Thymus (tissue), 11 donors: Measurements from ENCODE around the gene CCDC134. TPM values are rescaled to one million over a fixed set of nuclear protein-coding genes. Genes with fewer than 3 reads are reported as not detected.
A peak's percentile ranks its signal among the peaks of the same experiment; 100 is the strongest.
"Not testable (repeated sequence)": the region's sequence is repeated elsewhere in the genome, so short reads cannot be mapped to it uniquely, and the experiment has no call there.

Source experiments
- DNase-seq, 9 donors: peaks; one replicate each; pipeline ENCODE4 v3.0.0-alpha.2; 2013; ENCODE audit warnings: low spot score in 9 of 9, low read depth in 6 of 9, missing footprints in 1 of 9
- H3K27ac ChIP-seq, 2 donors: one replicate each; pipeline ENCODE4 v1.5.1; 2013; ENCODE audit warnings: control low read depth in 1 of 2, low read depth in 1 of 2, low read length in 1 of 2, mild to moderate bottlenecking in 1 of 2, moderate library complexity in 1 of 2
- H3K27me3 ChIP-seq, 2 donors: one replicate each; pipeline ENCODE4 v1.5.1; 2013; ENCODE audit warnings: low read length in 1 of 2; ENCODE audit not compliant: control insufficient read depth in 2 of 2, insufficient read depth in 1 of 2
- H3K36me3 ChIP-seq, 2 donors: one replicate each; pipeline ENCODE4 v1.5.1; 2013; ENCODE audit warnings: low read length in 1 of 2, mild to moderate bottlenecking in 1 of 2, moderate library complexity in 1 of 2; ENCODE audit not compliant: control insufficient read depth in 2 of 2, insufficient read depth in 2 of 2
- H3K4me1 ChIP-seq, 2 donors: one replicate each; pipeline ENCODE4 v1.5.1; 2013; ENCODE audit warnings: low read length in 2 of 2; ENCODE audit not compliant: control insufficient read depth in 2 of 2, insufficient read depth in 2 of 2
- H3K4me3 ChIP-seq, 2 donors: one replicate each; pipeline ENCODE4 v1.5.1; 2013; ENCODE audit warnings: low read length in 2 of 2, control low read depth in 1 of 2, mild to moderate bottlenecking in 1 of 2
- H3K9me3 ChIP-seq, 2 donors: one replicate each; pipeline ENCODE4 v1.5.1; 2013; ENCODE audit warnings: low read length in 1 of 2, mild to moderate bottlenecking in 1 of 2; ENCODE audit not compliant: control insufficient read depth in 2 of 2, insufficient read depth in 1 of 2
- WGBS: extraction: QIAGEN DNeasy Blood & Tissue Kit; methylation state at CpG from one replicate; pipeline ENCODE4 v1.1.7; 2013; 5-methylcytosine and 5-hydroxymethylcytosine counted together
- polyA plus RNA-seq: library from polyadenylated mRNA; stranded (reverse); fragments of 200-250 nt; gene quantifications from one replicate; pipeline ENCODE4 v1.2.3, GENCODE V29; 2013
- total RNA-seq: library from RNA; stranded (reverse); fragments of 120-200 nt; gene quantifications from one replicate; pipeline ENCODE4 v1.2.4, GENCODE V29; 2013
- donor health status: healthy.

The CCDC134 gene
- total and polyA plus RNA-seq, 2 donors: 1.6 to 14.4 TPM

DNA sequence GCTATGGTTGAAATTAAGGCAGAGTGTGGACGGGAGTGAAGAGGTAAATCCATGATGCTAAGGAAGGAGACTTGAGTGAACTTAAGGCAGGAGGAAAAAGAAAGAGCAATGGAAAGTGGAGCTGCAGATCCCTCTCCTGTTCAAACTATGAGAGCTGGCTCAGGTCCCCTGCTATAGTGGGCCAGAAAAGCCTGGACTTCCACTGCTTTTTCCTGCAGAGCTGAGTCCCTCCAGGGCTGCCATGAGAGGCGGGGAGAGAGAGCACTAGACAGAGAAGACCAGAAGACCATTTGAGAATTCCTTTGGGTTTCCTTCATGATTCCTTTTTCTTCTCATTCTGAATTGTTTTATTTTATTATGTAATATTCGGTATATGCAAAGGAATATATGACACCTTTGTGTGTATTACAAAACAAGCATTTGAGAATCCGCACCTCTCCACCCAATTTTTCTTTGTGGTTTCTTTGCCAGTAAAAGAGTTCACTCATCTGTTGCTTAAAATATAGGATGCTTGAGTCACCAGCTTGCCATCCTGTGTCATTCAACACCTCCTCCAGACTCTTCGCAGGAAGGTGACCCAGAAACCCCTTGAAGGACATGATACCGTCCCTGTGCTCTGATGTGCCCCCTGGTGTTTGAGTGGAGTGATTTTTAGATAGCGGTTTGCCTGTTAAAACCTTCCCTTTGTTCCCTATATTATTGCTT lies 56.8 kb downstream of the CCDC134 start:
- Histone ChIP-seq H3K36me3 (peaks cover 0 to 10% of the 10 kb centered on the region in 2 donors), H3K27me3 (no peaks in the 10 kb centered on the region), H3K27ac (peak overlapping the region in 1 of 2 donors; percentile 45), H3K4me1 (peaks cover 0 to 4% of the 10 kb centered on the region in 2 donors), H3K9me3 (no peaks in the 10 kb centered on the region), H3K4me3 (no peak overlapping the region)
- peak in 7 of 9 donors; percentile 33 to 76 (median 52) for DNase-seq
- WGBS: 62% methylated on average over 7 of the region's 7 CpGs

DNA sequence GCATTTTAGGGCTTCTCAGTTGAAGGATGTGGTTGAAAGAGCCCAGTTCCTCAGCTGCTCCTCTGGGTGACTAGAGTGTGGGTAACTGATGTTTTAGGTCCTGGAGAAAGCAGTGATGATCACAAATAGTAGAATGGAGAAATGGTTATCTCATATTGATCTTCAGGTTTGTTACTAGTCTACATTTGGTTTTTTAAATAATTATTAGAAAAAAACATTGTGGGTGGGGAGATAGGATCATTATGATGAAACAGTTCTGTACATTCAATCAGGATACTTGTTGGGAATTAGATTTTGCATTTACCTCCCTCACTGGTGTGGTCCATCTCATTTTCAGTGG lies 57.4 kb downstream of the CCDC134 start:
- Histone ChIP-seq H3K27ac (no peak overlapping the region), H3K27me3 (no peaks in the 10 kb centered on the region)
- no peak for DNase-seq

DNA sequence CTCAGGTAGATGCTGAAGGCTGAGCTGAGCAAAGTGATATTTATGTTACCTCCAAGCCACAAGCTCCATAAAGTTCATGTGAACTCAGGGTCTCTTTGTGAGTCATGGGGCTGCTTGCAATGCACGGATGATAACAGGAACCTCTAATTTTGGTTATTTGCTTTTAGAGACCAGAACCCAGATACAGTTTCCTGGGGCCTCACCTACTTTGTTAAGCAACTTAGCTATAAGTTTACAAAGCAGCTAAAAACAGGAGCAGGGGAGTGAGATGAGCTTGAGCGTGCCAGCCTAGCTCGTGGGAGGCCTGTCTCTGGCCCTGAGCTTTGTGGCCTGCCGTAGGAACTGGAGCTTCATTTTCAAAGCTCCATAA lies 61.7 kb downstream of the CCDC134 start:
- Histone ChIP-seq H3K27ac (peak overlapping the region; percentile 65 to 87), H3K4me1 (peaks cover 0 to 8% of the 10 kb centered on the region in 2 donors), H3K4me3 (no peak overlapping the region), H3K36me3 (peaks cover 6 to 20% of the 10 kb centered on the region in 2 donors), H3K27me3 (no peaks in the 10 kb centered on the region), H3K9me3 (no peaks in the 10 kb centered on the region)
- WGBS: 77% methylated on average over 4 of the region's 4 CpGs
- DNase-seq: peak in 1 of 9 donors; percentile 53

More for the DNA sequence above, 57.4 kb downstream of the CCDC134 start:
- Histone ChIP-seq H3K36me3 (peaks cover 0 to 8% of the 10 kb centered on the region in 2 donors), H3K9me3 (no peaks in the 10 kb centered on the region), H3K4me1 (peaks cover 0 to 10% of the 10 kb centered on the region in 2 donors), H3K4me3 (no peak overlapping the region)

DNA sequence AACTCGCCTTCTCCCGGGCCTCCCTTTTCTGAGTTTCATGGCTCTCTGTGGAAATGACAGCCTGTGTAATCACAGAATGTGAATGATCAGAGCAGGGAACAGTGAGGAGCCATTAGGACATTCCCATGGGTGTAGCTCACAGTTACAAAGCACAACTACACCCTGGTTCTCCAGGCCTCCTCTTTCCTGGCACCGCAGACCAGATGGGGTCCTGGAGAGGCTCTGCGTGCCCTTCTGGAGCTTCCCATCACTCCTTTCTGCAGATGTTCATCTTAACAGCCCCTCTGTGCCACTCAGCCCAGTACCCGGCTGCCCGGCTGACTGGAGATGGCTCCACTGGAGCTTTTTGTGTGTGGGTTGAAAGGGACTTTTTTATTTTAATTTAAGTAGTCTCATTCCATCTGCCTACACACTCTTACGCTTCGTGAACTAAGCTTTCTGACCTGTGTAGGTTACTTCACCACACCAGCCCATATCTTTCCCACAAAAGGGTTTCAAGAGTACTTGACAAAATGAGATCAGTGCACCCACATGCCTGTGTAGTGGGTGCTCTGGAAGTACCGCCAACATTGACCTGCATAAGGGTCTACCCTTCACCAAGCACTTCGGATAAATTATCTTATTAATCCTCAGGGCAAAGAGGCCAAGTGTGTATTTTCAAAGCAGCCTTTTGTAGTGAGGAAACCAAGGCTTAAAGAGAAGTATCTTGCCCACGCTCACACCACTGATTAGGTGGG lies 62.2 kb downstream of the CCDC134 start:
- H3K9me3 ChIP-seq: no peaks in the 10 kb centered on the region
- 84% methylated on average over 11 of the region's 11 CpGs for WGBS
- peak overlapping the region; percentile 65 to 87 for H3K27ac ChIP-seq
- H3K36me3 ChIP-seq: peaks cover 7 to 24% of the 10 kb centered on the region in 2 donors
- peaks cover 0 to 8% of the 10 kb centered on the region in 2 donors for H3K4me1 ChIP-seq
- DNase-seq: no peak
- no peaks in the 10 kb centered on the region for H3K27me3 ChIP-seq
- H3K4me3 ChIP-seq: no peak overlapping the region

DNA sequence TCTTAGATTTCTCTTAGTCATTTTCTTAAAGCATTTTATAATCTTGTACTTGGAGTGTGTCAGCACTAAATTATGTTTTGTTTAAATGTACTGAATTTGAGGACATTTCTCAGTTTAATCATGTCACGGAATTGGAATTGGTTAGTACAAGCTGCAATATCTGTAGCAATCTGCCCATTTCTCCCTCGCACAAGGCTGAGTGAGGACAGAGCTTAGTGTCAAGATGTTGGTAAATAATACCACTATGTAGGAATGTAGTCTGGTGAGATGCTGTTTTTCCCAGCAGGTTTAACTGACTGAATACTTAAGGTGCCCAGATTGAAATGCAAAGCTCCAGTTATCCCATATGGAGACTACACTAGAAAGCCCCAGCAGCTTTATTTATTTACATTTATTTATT lies 63.0 kb downstream of the CCDC134 start:
- DNase-seq: no peak
- WGBS: 99% methylated on average over 2 of the region's 2 CpGs
- H3K36me3 ChIP-seq: peaks cover 15 to 31% of the 10 kb centered on the region in 2 donors
- no peaks in the 10 kb centered on the region for H3K9me3 ChIP-seq
- H3K27me3 ChIP-seq: no peaks in the 10 kb centered on the region
- no peak overlapping the region for H3K27ac ChIP-seq
- H3K4me3 ChIP-seq: no peak overlapping the region
- peaks cover 0 to 8% of the 10 kb centered on the region in 2 donors for H3K4me1 ChIP-seq

DNA sequence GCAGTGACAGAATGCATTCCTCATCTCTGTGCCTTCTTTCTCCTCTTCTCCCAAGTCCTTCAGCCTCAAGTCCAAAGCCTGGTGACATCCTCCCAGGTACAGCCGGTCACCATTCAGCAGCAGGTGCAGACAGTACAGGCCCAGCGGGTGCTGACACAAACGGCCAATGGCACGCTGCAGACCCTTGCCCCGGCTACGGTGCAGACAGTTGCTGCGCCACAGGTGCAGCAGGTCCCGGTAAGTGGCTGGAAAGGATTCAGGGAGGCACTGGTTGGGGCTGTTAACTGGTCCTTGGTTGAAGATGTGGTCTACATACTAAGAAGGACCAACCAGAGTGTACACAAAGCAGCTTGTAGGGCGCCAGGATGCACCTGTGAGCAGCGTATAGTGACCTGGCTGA lies 68.1 kb downstream of the CCDC134 start:
- Histone ChIP-seq H3K4me1 (peaks cover 2 to 5% of the 10 kb centered on the region in 2 donors), H3K4me3 (no peak overlapping the region), H3K27me3 (no peaks in the 10 kb centered on the region), H3K9me3 (no peaks in the 10 kb centered on the region), H3K27ac (no peak overlapping the region), H3K36me3 (peaks cover 39 to 71% of the 10 kb centered on the region in 2 donors)
- DNase-seq: no peak
- WGBS: 98% methylated on average over 10 of the region's 10 CpGs

DNA sequence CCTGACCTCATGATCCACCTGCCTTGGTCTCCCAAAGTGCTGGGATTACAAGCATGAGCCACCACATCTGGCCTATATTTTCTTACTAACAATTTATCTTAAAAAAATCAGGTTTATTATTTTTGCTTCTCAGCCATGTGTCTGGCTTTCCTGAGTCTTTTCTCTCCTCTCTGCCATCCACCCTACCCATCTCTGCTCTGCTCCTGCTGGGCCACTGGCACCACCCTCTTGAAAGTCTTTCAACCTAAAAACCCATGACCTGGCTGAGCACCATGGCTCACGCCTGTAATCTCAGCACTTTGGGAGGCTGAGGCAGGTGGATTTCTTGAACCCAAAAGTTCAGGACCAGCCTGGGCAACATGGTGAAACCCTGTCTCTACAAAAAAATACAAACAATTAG lies 69.6 kb downstream of the CCDC134 start:
- H3K9me3 ChIP-seq, H3K27me3 ChIP-seq, DNase-seq, H3K4me1 ChIP-seq, H3K4me3 ChIP-seq, H3K27ac ChIP-seq: not testable (repeated sequence)
- WGBS: 99% methylated on average over 1 of the region's 1 CpG
- H3K36me3 ChIP-seq: peaks cover 49 to 85% of the 10 kb centered on the region in 2 donors

DNA sequence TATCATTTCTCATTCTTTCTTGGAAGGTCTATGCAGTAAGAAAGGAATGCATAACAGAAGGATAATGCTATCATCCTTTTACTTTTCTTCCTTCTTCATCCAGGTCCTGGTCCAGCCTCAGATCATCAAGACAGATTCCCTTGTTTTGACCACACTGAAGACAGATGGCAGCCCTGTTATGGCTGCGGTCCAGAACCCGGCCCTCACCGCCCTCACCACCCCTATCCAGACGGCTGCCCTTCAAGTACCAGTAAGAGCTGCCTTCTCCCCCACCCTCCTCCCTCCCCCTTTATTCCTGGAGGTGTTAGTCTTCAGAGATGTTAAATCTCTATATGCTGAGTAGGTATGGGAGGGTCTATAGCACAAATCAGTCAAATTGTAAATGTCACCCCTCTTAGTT lies 70.3 kb downstream of the CCDC134 start:
- Histone ChIP-seq H3K27ac (no peak overlapping the region), H3K36me3 (peaks cover 56 to 90% of the 10 kb centered on the region in 2 donors)
- 96% methylated on average over 4 of the region's 4 CpGs for WGBS

DNA sequence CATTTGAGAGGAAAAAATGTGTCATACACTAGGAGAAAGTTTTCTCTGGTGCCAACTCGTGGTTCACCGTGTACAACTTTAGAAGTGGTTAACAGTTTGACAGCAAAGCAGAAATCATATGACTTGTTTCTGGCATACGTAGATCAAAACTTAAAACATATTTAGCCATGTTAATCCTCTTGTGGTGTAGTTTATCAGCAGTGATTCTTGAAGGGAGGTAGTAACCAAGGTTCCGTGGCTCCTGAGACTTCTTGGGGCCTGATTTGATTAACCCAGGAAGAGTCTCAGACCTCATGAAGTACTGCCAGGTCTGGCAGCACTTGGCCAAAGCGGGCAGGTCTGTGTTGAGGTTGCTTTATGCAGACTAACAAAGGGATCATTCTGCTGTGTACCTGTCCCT lies 72.9 kb downstream of the CCDC134 start:
- 35% methylated on average over 5 of the region's 5 CpGs for WGBS
- DNase-seq: peak in 3 of 9 donors; percentile 19 to 58 (median 25)
- no peaks in the 10 kb centered on the region for H3K9me3 ChIP-seq
- no peak overlapping the region for H3K4me3 ChIP-seq
- peaks cover 59 to 93% of the 10 kb centered on the region in 2 donors for H3K36me3 ChIP-seq
- H3K27me3 ChIP-seq: no peaks in the 10 kb centered on the region
- peaks cover 2 to 8% of the 10 kb centered on the region in 2 donors for H3K4me1 ChIP-seq
- peak overlapping the region in 1 of 2 donors; percentile 91 for H3K27ac ChIP-seq

More for the DNA sequence above, 70.3 kb downstream of the CCDC134 start:
- no peaks in the 10 kb centered on the region for H3K27me3 ChIP-seq
- H3K4me3 ChIP-seq: no peak overlapping the region
- no peaks in the 10 kb centered on the region for H3K9me3 ChIP-seq
- DNase-seq: no peak
- H3K4me1 ChIP-seq: peaks cover 2 to 8% of the 10 kb centered on the region in 2 donors
